H54 (cell line): Measurements from ENCODE around the gene CYP4V2.

ENCODE experiments used
- DNase-seq: peaks from one replicate; pipeline ENCODE4 v3.0.0; 2011; ENCODE audit warnings: low spot score, mixed read lengths; ENCODE audit not compliant: insufficient read length
- FAIRE-seq: peaks from 3 replicates; lab custom pipeline; 2011; peaks lifted over from hg19 to GRCh38; lab: Jason Lieb, UNC
- POLR2A ChIP-seq: IDR thresholded peaks from 2 replicates; pipeline ENCODE4 v1.6.1; 2011; ENCODE audit warnings: low read depth, mild to moderate bottlenecking, low read length

The CYP4V2 gene

GRCh38 chr4:186201535-186202230, 10.3 kb downstream of the CYP4V2 start:
- FAIRE-seq (no peak), DNase-seq (no peak)
- TF ChIP-seq POLR2A, result no peak

DNA sequence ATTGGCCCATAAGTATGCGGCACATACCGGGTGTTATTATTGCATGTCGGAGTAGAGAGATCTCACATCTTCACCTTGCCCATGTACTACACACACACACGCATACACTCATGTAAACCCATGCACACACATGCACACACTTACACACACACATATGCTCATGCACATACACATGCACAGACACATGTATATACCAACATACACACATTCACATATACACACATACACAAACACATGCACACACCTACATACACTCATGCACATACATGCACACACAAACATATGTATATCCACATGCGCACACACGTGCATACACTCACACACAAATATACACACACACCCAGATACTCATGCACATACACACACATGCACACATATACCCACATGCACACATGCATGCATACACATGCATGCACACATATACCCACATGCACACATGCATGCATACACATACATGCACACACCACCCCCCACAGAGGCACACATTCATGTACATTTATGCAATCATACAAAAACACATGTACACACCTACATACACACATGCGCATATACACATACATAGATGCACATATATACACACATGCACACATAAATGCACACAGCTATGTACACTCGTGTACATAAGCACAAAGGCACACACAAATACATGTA, 11.2 kb downstream of the CYP4V2 start:
- FAIRE-seq (no peak), DNase-seq (no peak)
- no peak for TF ChIP-seq POLR2A

GRCh38 chr4:186203406-186203805, 12.0 kb downstream of the CYP4V2 start:
- no peak for FAIRE-seq
- DNase-seq, result no peak

DNA sequence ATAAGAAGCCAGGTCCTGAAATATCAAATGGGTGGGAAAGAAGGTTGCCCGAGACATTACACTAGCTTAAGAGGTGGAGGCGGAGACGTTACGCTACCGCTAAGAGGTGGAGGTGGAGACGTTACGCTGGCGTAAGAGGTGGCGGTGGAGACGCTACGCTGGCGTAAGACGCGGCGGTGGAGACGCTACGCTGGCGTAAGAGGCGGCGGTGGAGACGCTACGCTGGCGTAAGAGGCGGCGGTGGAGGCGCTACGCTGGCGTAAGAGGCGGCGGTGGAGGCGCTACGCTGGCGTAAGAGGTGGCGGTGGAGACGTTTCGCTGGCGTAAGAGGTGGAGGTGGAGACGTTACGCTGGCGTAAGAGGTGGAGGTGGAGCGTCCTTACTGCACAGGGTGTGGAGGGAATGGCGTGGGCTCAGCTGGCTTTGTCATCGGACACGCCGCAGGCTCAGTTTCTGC, 12.8 kb downstream of the CYP4V2 start:
- DNase-seq (no peak), FAIRE-seq (no peak)
- no peak for TF ChIP-seq POLR2A

More at GRCh38 chr4:186203406-186203805, 12.0 kb downstream of the CYP4V2 start:
- no peak for TF ChIP-seq POLR2A

- no peak for TF ChIP-seq POLR2A
- DNase-seq (no peak), FAIRE-seq (no peak)
Measured at GRCh38 chr4:186204686-186205085, 13.3 kb downstream of the CYP4V2 start.

- TF ChIP-seq POLR2A, result no peak
- DNase-seq (no peak), FAIRE-seq (no peak)
Measured at GRCh38 chr4:186205156-186205555, 13.8 kb downstream of the CYP4V2 start.

DNA sequence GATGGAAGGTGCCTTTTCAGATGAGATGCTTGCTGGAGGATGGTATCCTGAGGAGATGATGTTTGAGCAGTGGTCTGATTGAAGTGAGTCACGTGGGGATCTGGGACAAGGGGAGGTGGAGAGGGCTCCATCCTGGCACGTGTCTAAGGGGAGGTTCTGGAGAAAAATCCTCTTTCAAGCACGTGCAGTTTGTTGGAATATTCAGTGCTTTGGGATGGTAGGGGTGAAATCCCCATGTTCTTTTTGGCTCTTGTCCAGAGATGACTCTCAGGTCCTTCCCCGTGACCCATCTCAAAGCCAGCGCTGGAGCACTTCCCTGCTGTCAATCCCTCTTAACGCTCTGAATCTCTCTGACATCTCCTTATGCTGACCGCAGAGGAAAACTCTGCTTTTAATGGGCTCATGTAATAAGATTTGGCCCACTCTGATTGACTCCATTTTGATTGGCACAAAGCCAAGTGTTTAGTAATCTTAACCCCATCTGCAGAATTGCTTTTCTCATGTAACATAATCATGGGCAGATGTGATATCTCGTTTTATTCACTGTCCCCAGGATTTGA, 25.2 kb downstream of the CYP4V2 start:
- TF ChIP-seq POLR2A, result no peak
- FAIRE-seq, result no peak

GRCh38 chr4:186217733-186218293, 26.4 kb downstream of the CYP4V2 start:
- no peak for TF ChIP-seq POLR2A
- FAIRE-seq (no peak), DNase-seq (no peak)

More for the DNA sequence above, 25.2 kb downstream of the CYP4V2 start:
- no peak for DNase-seq

GRCh38 chr4:186221624-186222023, 30.3 kb downstream of the CYP4V2 start:
- FAIRE-seq, result no peak

GRCh38 chr4:186225848-186226247, 34.5 kb downstream of the CYP4V2 start:
- FAIRE-seq, result no peak
- no peak for DNase-seq
- no peak for TF ChIP-seq POLR2A

More at GRCh38 chr4:186221624-186222023, 30.3 kb downstream of the CYP4V2 start:
- DNase-seq, result no peak
- no peak for TF ChIP-seq POLR2A

GRCh38 chr4:186226521-186227189, 35.3 kb downstream of the CYP4V2 start:
- no peak for FAIRE-seq
- DNase-seq, result no peak

GRCh38 chr4:186227221-186227620, 35.9 kb downstream of the CYP4V2 start, which contains the start of gene KLKB1:
Gene KLKB1, plus strand, starts transcription at chr4:186227507. Its CDS starts 689 bp downstream, at chr4:186228196.
- no peak for TF ChIP-seq POLR2A
- no peak for FAIRE-seq
- DNase-seq, result no peak

More at GRCh38 chr4:186226521-186227189, 35.3 kb downstream of the CYP4V2 start:
- TF ChIP-seq POLR2A, result no peak

DNA sequence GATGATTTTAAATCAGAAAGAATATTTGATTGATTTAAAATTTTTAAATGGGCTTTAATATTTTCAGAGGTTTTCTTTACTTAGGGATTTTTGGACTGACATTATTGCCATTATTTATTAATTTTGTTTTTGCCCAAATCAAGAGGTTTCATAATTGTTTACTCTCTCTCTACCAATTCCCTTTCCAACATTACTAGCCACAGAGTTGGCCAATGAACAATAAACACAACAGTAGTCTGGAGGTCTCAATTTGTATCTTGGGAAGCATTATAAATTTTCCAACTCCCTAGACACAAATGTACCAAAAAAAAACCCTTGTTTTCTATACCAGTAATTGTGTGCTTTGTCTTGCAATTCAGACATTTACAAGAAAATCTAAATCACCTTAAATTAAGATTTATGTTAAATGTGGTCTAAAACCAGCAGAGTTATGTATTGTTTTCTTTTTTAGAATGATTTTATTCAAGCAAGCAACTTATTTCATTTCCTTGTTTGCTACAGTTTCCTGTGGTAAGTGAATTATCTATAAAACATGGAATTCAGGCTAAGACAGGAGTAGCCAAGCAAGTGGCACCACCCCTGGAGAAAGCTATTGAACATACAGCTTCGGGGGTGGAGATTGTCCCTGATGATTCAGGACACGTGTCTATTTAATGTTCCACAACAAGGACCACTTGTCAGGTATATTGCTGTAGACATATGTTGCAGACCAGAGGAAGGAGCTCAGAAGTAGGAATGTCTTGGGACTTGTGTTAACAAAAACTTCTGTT, 36.6 kb downstream of the CYP4V2 start:
- TF ChIP-seq POLR2A, result no peak

DNA sequence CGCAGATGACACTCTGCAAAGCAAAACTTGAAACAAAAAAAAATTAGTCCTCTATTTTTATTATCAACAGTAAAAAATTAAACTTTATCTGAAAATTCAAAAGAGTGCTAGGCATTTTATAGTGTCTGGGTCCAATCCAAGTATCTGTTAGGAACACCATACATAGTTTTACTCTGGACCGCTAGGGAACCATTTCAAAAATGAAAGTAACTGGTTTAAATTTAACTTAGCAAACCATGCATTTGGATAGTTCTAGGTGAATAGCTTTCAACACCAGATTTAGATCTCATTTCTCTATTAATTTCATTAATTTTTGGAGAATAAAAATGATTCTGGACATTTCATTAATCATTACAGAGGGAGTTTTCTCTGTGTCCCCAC, 37.1 kb downstream of the CYP4V2 start:
- no peak for FAIRE-seq
- TF ChIP-seq POLR2A, result no peak
- no peak for DNase-seq

More for the DNA sequence above, 36.6 kb downstream of the CYP4V2 start:
- DNase-seq, result no peak
- FAIRE-seq, result no peak
